A549 (cell line): ENCODE measurements around the gene ITPRIPL2. TPM values are rescaled to one million over a fixed set of nuclear protein-coding genes. Genes with fewer than 3 reads are reported as not detected.

Source experiments
- ATAC-seq, 2 experiments: fragments of 200-7000 bp in 1 of 2; fragments of >200 bp in 1 of 2; cut with Nextera tagmentation in 1 of 2; cut with Tn5 transposase in 1 of 2; 3 replicates each; pipeline versions ENCODE4 v1.8.0 to v1.9.1; 2018 to 2020; ENCODE audit warnings: mild to moderate bottlenecking in 1 of 2, moderate library complexity in 1 of 2
- CTCF ChIA-PET: fragments of 300-600 bp; sonication (Branson Sonifier 250); formaldehyde crosslinking; extraction: SDS; loops from one replicate; lab custom pipeline; 2021; ENCODE audit warnings: antibody characterized with exemption, inconsistent platforms; lab: Yijun Ruan, JAX
- POLR2A ChIA-PET: fragments of 350-600 bp; formaldehyde crosslinking; extraction: SDS; loops from one replicate; lab custom pipeline; 2021; ENCODE audit warnings: antibody characterized with exemption, inconsistent platforms; lab: Yijun Ruan, JAX
- DNase-seq, 2 experiments: peaks; one replicate each; pipeline versions ENCODE4 v3.0.0 to v3.0.0-alpha.2; 2011 to 2016; ENCODE audit warnings: low read depth in 1 of 2, low spot score in 1 of 2
- FAIRE-seq: peaks from 2 replicates; lab custom pipeline; 2011; peaks lifted over from hg19 to GRCh38; lab: Jason Lieb, UNC
- H3K27ac ChIP-seq, 2 experiments: fragments of >200 bp; sonication (Bioruptor Twin); formaldehyde crosslinking; 3 replicates each; pipeline ENCODE4 v1.5.1; 2016 to 2017
- H3K4me1 ChIP-seq: fragments of >200 bp; sonication (Bioruptor Twin); formaldehyde crosslinking; 3 replicates; pipeline ENCODE4 v1.6.1; 2016
- H3K4me2 ChIP-seq: fragments of >200 bp; sonication (Bioruptor Twin); formaldehyde crosslinking; 3 replicates; pipeline ENCODE4 v1.6.1; 2016
- H3K4me3 ChIP-seq: fragments of >200 bp; sonication (Bioruptor Twin); formaldehyde crosslinking; 3 replicates; pipeline ENCODE4 v1.5.1; 2016
- H3K9me3 ChIP-seq: fragments of >200 bp; sonication (Bioruptor Twin); formaldehyde crosslinking; 3 replicates; pipeline ENCODE4 v1.6.1; 2016
- CBX8 ChIP-seq: fragments of 200-600 bp; sonication (generic); IDR thresholded peaks from 2 replicates; pipeline ENCODE4 v1.6.1; 2016
- EHMT2 ChIP-seq: fragments of 200-600 bp; sonication (generic); IDR thresholded peaks from 2 replicates; pipeline ENCODE4 v1.6.1; 2016; ENCODE audit warnings: antibody characterized with exemption, low read depth, mild to moderate bottlenecking, moderate library complexity
- EP300 ChIP-seq, 2 experiments: fragments of >200 bp; sonication (Bioruptor Twin); formaldehyde crosslinking; IDR thresholded peaks; 2 replicates in 1 of 2; 3 replicates in 1 of 2; pipeline ENCODE4 v1.6.1; 2016 to 2017
- ESRRA ChIP-seq: fragments of 150-350 bp; IDR thresholded peaks from 2 replicates; pipeline ENCODE4 v1.6.1; 2014; ENCODE audit warnings: mild to moderate bottlenecking, low read length, borderline replicate concordance
- FOSL2 ChIP-seq, 2 experiments: fragments of 450-650 bp in 1 of 2; fragments of >200 bp in 1 of 2; sonication (Bioruptor Twin) in 1 of 2; formaldehyde crosslinking; IDR thresholded peaks; 2 replicates each; pipeline versions ENCODE4 v1.5.0 to v1.6.1; 2016 to 2020; ENCODE audit warnings: mild to moderate bottlenecking in 1 of 2, moderate library complexity in 1 of 2
- HOXB5 ChIP-seq: fragments of 250-450 bp; sonication (Bioruptor Pico); IDR thresholded peaks from 2 replicates; pipeline ENCODE4 v1.5.0; 2020; ENCODE audit warnings: mild to moderate bottlenecking, moderate library complexity
- NFE2L2 ChIP-seq: fragments of 150-350 bp; conservative IDR thresholded peaks from 2 replicates; pipeline ENCODE4 v1.6.1; 2014; ENCODE audit warnings: low read length
- NR3C1 ChIP-seq: fragments of >200 bp; sonication (Bioruptor Twin); formaldehyde crosslinking; IDR thresholded peaks from 3 replicates; pipeline ENCODE4 v1.6.1; 2017
- PHF8 ChIP-seq: fragments of 200-600 bp; sonication (generic); IDR thresholded peaks from 2 replicates; pipeline ENCODE4 v1.6.1; 2016; ENCODE audit warnings: low read depth, mild to moderate bottlenecking, antibody characterized with exemption, moderate library complexity, borderline replicate concordance
- POLR2AphosphoS2 ChIP-seq: conservative IDR thresholded peaks from 2 replicates; pipeline ENCODE4 v1.6.1; 2012; ENCODE audit warnings: low read length, improper control_type of control experiment, inconsistent platforms
- REST ChIP-seq: fragments of 200-600 bp; sonication (generic); IDR thresholded peaks from 2 replicates; pipeline ENCODE4 v1.6.1; 2016; ENCODE audit warnings: antibody characterized with exemption, mild to moderate bottlenecking, moderate library complexity
- RFX5 ChIP-seq: fragments of 450-650 bp; IDR thresholded peaks from 2 replicates; pipeline ENCODE4 v1.7.1; 2014; ENCODE audit warnings: antibody characterized with exemption, mild to moderate bottlenecking, moderate library complexity
- RNF2 ChIP-seq: fragments of 200-600 bp; sonication (generic); IDR thresholded peaks from 2 replicates; pipeline ENCODE4 v1.6.1; 2016; ENCODE audit warnings: low read depth, mild to moderate bottlenecking, antibody characterized with exemption, moderate library complexity, borderline replicate concordance
- TP53 ChIP-seq: fragments of 250-450 bp; sonication (Bioruptor Pico); IDR thresholded peaks from 2 replicates; pipeline ENCODE4 v1.5.0; 2021; ENCODE audit warnings: mild to moderate bottlenecking, moderate library complexity
- ZC3H11A ChIP-seq: fragments of 450-650 bp; IDR thresholded peaks from 2 replicates; pipeline ENCODE4 v1.6.1; 2014; ENCODE audit warnings: antibody characterized with exemption, mild to moderate bottlenecking
- WGBS: methylation state at CpG from one replicate; pipeline ENCODE4 v1.1.6; 2017; ENCODE audit errors: missing lambda C conversion rate; 5-methylcytosine and 5-hydroxymethylcytosine counted together
- polyA plus RNA-seq, 4 experiments: library from polyadenylated mRNA; depleted of rRNA in 3 of 4; stranded (reverse); fragments of >200 nt; fragmentation: RNase III in 1 of 4; extraction: RNeasy Plus Mini Kit Qiagen cat#74134 plus additional on column Dnase treatment in 1 of 4; gene quantifications; 2 replicates in 3 of 4; 3 replicates in 1 of 4; pipeline ENCODE4 v1.2.3, GENCODE V29; 2011 to 2017
- TF ChIP-seq, protein P1 (sequence below): fragments of 150-350 bp; IDR thresholded peaks from 2 replicates; pipeline ENCODE4 v1.6.1; 2014; ENCODE audit warnings: low read depth, mild to moderate bottlenecking, low read length
- TF ChIP-seq, protein P2 (sequence below): fragments of >200 bp; sonication (Bioruptor Twin); formaldehyde crosslinking; IDR thresholded peaks from 3 replicates; pipeline ENCODE4 v1.5.1; 2016
- TF ChIP-seq, protein P3 (sequence below): fragments of >200 bp; sonication (Bioruptor Twin); formaldehyde crosslinking; IDR thresholded peaks from 3 replicates; pipeline ENCODE4 v1.6.1; 2016

ITPRIPL2 gene
- polyA plus RNA-seq, 2 of the 4 experiments (the other 2 are of a cell fraction): 15.5 to 17.5 TPM

GRCh38 chr16:19115148-19116021, 1.6 kb downstream of the ITPRIPL2 start:
- ChIA-PET CTCF (interaction anchor here (0.5 to 12.5 kb wide), 7 partner anchors 9 to 381 kb away, joined by 3 to 114 read pairs (median 4); no protein-coding TSS in a partner anchor), POLR2A (no interaction called here)
- TF ChIP-seq CBX8 (no peak), ZC3H11A (no peak), FOSL2 (IDR thresholded peaks at IDR 0.05) (no peak), FOSL2 (CRISPR knock-in tag; IDR thresholded peaks at IDR 0.05) (no peak), EP300 (IDR thresholded peaks at IDR 0.05) (no peak), HOXB5 (no peak), RFX5 (no peak), REST (no peak), POLR2AphosphoS2 (no peak), PHF8 (no peak), RNF2 (no peak), NR3C1 (no peak), NFE2L2 (no peak), EHMT2 (no peak), ESRRA (no peak), TP53 (CRISPR knock-in tag) (no peak)
- TF ChIP-seq, protein P1, sequence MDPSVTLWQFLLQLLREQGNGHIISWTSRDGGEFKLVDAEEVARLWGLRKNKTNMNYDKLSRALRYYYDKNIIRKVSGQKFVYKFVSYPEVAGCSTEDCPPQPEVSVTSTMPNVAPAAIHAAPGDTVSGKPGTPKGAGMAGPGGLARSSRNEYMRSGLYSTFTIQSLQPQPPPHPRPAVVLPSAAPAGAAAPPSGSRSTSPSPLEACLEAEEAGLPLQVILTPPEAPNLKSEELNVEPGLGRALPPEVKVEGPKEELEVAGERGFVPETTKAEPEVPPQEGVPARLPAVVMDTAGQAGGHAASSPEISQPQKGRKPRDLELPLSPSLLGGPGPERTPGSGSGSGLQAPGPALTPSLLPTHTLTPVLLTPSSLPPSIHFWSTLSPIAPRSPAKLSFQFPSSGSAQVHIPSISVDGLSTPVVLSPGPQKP: no peak
- TF ChIP-seq, protein P2, sequence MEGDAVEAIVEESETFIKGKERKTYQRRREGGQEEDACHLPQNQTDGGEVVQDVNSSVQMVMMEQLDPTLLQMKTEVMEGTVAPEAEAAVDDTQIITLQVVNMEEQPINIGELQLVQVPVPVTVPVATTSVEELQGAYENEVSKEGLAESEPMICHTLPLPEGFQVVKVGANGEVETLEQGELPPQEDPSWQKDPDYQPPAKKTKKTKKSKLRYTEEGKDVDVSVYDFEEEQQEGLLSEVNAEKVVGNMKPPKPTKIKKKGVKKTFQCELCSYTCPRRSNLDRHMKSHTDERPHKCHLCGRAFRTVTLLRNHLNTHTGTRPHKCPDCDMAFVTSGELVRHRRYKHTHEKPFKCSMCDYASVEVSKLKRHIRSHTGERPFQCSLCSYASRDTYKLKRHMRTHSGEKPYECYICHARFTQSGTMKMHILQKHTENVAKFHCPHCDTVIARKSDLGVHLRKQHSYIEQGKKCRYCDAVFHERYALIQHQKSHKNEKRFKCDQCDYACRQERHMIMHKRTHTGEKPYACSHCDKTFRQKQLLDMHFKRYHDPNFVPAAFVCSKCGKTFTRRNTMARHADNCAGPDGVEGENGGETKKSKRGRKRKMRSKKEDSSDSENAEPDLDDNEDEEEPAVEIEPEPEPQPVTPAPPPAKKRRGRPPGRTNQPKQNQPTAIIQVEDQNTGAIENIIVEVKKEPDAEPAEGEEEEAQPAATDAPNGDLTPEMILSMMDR: no peak
- TF ChIP-seq, protein P3, sequence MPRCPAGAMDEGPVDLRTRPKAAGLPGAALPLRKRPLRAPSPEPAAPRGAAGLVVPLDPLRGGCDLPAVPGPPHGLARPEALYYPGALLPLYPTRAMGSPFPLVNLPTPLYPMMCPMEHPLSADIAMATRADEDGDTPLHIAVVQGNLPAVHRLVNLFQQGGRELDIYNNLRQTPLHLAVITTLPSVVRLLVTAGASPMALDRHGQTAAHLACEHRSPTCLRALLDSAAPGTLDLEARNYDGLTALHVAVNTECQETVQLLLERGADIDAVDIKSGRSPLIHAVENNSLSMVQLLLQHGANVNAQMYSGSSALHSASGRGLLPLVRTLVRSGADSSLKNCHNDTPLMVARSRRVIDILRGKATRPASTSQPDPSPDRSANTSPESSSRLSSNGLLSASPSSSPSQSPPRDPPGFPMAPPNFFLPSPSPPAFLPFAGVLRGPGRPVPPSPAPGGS: no peak
- no peaks in the 10 kb centered on the region for H3K9me3 ChIP-seq
- H3K4me3 ChIP-seq: peak overlapping the region; percentile 67
- WGBS: 91% methylated on average over 46 of the region's 50 CpGs
- peak overlapping the region; percentile 85 for H3K4me2 ChIP-seq
- peak overlapping the region; percentile 92 to 96; a peak in 4 of 6 replicates for H3K27ac ChIP-seq
- ATAC-seq: no peak
- no peak for FAIRE-seq
- H3K4me1 ChIP-seq: peaks cover 83% of the 10 kb centered on the region
- DNase-seq: no peak
